HG03103 (cell line): ENCODE results near the gene DPRX.
"Not testable (repeated sequence)": the region's sequence is repeated elsewhere in the genome, so short reads cannot be mapped to it uniquely, and the experiment has no call there.

Source experiments
- ATAC-seq: cut with Tn5 transposase; IDR thresholded peaks from one replicate; pipeline ENCODE4 v1.9.1; 2021; ENCODE audit warnings: low read depth; ENCODE audit not compliant: unreplicated experiment

Gene DPRX

DNA sequence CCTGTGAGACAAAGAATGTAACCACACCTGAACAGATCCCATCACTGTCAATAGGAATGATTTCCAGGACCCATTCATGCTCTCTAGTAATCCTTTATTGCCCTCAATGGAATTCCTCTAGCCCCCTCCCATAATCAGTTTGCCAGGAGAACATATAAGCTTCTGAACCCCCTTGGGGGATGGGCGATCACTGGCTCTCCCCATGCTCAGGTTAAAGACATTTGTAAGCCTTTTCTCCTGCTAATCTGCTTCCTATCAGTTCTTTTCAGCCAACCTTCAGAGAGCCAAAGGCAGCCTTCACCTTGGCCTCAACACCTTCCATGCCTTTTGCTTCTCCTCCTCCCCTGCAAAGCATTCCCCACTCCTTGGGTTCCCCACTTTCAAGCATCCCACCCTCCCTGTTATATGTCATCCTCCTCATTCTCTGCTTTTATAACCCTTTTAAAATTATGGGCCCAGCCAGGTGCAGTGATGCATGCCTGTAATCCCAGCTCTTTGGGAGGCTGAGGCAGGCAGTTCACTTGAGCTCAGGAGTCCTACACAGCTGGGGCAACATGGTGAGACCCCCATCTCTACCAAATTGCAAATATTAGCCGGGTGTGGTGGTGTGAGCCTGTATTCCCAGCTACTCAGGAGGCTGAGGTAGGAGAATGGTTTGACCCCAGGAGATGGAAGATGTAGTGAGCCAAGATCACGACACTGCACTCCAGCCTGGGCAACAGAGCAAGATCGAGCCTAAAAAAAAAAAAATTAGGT, 12.4 kb downstream of the DPRX start:
- ATAC-seq: no peak

DNA sequence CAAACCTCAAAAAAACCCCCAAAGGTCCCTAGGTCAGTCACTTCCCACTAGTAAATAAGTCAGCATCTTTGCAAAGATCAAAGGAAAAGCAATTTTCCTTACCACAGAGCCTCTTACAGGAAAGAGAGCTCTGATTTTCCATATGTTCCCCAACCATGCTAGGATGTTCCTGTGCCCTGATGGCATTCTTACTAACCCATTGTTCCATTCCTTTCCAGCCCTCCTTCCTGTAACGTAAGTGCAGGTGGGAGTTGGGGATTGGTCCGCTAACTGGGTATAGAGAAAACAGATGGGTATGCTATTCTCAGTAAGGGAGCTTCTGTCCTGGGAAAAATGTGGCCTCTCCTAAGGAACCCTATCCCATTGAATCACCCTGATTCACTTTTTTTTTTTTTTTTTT, 14.3 kb downstream of the DPRX start:
- no peak for ATAC-seq

DNA sequence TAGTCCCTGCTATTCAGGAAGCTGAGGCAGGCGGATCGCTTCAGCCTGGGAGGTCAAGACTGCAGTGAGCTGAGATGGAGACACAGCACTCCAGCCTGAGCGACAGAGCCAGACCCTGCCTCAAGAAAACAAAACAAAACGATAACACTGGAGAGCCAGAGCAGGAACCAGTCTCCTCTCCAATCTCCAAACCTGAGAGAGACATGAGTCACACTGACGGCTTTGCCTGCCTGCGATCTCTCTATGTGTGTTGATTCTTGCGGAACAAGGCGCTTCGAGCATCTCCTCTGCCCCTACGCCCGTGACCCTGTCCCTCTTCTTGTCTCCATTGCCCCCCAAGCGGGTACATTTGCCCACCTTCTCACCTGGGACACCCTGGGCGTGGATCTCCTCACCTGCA, 15.6 kb downstream of the DPRX start:
- no peak for ATAC-seq

DNA sequence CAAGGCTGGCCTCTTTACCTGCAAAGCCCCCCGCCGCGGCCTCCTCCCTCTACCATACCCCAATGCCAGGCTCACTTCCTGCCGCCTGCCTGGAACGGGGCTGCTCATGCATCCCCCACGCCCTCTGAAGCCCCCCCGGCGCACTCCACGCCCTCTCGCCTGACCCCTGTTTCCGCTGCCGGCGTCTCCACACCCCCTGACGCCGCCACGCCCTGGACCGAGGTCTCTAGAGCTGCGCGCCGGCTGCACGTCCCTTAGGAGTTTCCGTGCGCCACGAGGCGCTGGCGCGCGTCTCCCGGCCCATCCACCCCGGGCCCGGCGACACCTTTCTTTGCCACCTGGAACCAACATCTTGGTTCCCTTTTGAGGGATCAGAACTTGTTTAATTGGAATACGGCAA, 16.0 kb downstream of the DPRX start:
- ATAC-seq: no peak

DNA sequence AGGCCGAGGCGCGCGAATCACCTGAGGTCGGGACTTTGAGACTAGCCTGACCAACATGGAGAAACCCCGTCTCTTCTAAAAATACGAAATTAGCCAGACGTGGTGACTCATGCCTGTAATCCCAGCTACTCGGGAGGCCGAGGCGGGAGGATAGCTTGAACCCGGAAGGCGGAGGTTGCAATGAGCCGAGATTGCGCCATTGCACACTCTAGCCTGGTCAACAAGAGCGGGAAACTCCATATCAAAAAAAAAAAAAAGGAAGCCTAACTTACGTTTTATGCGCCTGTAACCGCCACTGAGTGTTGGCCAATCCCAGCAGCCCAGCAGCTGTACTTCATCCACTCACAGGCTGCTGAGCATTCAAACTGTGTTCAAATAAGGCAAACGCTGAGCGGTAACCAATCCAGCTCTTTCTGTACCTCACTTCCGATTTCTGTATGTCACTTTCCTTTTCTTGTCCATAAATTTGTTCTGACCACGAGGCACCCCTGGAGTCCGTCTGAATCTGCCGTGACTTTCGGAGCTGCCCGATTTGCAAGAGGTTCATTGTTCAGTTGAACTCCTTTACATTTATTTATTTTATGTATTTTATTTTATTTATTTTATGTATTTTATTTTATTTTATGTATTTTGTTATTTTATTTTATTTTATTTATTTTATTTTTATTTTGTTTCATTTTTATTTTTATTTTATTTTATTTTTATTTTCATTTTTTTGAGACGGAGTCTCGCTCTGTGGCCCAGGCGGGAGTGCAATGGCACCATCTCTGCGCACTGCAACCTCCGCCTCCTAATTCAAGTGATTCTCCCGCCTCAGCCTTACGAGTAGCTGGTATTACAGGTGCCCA, 18.2 kb downstream of the DPRX start:
- ATAC-seq: no peak

DNA sequence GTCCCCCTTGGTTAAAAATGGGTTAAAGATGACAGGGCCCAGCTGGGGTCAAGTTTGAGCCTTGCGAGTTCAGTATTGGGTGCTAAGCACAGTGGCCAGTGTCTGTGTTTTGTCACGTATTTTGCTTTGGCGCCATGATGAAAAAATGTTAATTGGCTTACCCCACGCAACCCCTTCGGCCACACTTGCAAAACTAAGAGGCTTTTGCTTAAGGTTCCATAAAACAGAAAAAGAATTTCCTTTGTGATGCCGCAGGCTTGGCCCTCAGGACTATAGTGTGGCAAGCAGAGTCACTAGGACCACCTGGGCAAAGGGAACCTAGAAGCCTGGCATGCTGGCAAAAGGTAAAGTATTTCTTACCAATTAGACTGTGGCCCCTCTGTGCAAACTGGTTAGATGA, 20.7 kb downstream of the DPRX start:
- ATAC-seq: no peak

DNA sequence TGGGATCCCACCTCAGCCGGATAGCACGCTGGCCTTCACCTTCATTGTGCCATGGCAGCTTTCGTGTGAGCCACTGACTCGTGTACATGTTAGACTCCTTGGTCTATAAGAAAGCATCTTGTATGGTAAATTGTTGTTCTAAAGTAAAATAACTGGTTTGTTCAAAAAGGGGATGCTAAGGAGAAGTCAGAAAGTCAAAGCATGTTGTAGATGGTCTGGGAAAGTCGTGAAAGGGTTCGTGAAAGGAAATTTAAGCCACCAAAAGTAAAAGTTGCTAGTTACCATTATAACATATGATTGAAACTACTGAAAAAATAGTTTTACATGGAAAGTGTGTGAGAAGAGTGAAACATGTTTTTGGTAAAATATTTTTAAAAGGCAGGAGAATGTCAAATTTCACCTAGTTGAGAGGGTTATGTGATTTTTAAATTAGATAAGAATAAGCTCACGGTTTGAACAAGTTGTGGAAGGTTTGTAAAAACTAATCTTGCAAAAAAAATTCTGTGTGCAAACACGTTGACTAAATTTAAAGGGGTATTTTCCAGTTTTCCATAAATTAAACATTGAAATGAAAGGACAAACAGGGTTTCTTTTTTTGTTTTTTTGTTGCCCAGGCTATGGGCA, 23.4 kb downstream of the DPRX start:
- no peak for ATAC-seq

DNA sequence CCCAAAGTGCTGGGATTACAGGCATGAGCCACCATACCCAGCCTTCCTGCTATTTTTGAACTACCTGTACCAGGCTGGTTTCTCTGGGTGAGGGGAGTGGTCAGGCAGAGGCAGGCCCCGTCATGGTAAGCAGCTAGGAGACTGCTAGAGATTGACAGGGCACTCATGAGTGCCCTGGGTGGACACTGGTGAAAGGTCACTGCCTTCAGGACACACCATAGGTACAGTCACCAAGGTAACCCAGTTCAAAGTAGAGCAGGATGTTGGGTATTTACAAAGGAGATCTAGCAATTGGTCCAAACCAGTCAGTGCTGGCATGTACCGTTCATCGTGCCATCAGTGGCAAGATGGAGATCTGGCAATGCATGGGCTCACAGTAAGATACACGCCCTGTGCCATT, 25.5 kb downstream of the DPRX start:
- no peak for ATAC-seq

DNA sequence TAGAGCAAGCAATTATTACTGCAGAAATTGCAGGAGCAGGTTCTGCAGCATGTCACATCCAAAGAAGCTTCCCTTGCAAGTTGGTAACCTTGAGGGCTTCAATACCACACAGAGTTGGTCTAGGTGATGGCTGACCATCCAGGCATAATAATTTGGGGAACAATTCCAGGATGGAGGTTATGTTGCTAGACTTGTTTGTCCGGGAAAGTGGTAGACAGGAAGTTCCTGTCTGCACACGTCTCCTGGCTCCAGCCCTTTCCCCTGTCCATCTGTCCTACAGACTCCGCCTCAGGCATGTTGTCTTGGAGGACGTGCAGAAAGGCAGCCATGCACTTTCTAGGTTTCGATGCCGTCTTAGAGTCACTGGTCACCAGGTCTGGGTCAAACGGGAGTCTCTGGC, 26.0 kb downstream of the DPRX start:
- ATAC-seq: no peak

DNA sequence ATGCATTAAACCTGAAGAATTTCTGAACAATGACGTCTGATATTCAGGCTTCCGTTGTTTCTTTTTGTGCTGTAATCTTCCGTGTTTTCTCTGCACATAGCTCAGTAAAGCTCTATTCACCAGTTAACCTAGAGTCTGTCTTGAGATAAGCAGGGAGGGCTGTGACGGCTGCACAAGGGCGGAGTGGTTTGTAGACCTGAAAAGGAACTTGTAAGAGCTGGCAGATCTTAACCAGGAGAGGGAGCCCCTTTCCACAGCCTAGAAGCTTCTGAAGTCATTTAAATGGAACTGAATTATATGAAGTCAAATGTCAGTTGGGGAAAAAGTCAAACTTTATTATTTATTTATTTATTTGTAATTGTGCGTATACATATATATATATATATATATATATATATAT, 27.5 kb downstream of the DPRX start:
- ATAC-seq: no peak

DNA sequence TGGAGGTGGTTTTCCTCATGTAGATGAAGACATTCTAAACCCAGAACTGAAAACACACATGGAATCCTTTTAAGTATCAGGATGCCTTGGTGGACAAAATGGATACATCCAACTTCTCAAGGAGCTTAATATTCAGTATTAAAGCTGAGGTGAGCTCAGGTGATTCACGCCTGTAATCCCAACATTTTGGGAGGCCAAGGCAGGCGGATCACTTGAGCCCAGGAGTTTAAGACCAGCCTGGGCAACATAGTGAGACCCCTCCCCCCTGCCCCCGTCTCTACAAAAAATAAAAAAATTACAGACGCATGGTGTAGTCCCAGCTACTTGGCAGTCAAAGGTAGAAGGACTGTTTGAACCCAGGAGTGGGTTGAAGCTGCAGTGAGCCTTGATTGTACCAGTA, 28.8 kb downstream of the DPRX start:
- no peak for ATAC-seq

DNA sequence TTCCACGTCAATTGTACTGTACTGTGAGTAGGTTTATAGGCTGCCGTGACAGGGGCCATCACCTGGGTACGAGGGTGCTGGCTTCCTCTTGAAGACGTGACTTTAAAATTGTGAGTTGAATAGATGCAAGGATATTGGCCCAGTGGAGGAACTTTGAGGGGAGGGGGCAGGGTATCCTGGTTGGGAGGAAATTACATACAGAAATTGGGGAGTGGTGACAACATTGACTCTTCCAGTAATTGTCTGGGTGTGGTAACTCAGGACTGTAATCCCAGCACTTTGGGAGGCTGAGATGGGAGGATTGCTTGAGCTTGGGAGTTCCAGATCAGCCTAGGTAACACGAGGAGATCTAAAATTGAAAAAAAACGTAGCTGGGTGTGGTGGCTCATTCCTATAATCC, 30.4 kb downstream of the DPRX start:
- no peak for ATAC-seq

DNA sequence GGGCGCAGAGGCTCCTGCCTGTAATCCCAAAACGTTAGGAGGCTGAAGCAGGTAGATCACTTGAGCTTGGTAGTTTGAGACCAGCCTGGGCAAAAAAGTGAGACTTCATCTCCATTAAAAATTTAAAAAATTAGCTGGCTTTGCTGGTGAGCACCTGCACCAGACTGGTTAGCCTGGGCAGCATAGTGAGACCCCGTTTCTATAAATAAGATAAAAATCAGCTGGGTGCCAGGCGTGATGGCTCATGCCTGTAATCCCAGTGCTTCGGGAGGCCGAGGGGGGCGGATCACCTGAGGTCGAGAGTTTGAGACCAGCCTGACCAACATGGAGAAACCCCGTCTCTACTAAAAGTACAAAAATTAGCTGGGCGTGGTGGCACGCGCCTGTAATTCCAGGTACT, 32.4 kb downstream of the DPRX start:
- no peak for ATAC-seq

DNA sequence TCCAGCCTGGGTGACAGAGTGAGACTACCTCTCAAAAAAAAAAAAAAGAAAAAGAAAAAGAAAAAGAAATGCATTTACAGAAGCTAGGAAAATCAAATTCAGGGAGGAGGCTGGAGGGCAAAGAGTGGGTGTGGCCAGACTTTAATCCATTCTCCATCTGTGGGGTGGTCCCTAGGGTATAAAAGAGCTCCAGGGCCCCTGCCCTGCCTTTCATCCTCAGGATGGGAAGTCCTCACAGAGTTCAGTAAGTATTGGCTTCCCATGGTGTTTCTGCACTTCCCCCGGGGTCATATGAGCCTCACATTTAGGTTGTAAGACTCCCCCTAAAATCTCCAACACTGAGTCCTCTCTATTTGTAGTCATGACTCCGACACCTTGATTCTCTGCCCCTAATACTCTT, 33.0 kb downstream of the DPRX start:
- no peak for ATAC-seq

DNA sequence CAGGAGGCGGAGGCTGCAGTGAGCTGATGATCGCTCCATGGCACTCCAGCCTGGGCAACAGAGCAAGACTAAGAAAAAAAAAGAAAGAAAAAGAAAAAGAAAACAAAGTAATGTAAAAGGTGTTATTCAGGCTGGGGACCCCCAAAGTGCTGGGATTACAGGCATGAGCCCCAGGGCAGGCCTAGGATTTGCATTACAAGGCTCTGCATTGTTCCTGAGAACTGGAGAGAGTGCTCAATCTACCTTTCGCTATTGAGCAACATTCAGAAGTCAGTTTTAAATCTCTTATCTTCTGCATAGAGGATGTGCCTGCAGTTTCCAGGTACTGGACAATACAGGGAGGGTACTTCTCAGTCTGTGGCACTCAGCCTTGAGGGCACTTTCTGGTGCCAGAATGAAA, 34.5 kb downstream of the DPRX start:
- ATAC-seq: not testable (repeated sequence)

DNA sequence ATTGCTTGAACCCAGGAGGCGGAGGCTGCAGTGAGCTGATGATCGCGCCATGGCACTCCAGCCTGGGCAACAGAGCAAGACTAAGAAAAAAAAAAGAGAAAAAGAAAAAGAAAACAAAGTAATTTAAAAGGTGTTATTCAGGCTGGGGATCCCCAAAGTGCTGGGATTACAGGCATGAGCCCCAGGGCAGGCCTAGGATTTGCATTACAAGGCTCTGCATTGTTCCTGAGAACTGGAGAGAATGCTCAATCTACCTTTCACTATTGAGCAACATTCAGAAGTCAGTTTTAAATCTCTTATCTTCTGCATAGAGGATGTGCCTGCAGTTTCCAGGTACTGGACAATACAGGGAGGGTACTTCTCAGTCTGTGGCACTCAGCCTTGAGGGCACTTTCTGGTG, 37.0 kb downstream of the DPRX start:
- not testable (repeated sequence) for ATAC-seq

DNA sequence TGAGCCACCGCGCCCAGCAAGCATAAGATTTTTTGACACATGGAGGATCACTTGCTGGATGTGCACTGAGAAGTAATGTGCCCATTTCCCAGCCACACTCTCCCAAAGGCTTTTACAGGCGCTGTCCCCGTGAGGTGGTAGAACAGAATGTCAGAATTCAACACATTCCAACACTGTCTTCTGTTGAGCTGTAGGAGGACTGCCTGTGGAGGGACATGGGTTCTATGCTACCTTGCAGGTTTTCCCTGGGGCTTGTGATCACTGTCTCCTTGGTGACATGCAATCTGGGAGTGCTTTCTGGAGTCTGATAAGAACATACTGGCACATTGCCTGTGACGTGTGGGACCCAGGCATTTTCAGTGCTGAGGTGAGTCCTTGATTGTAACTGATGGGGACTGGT, 38.5 kb downstream of the DPRX start:
- no peak for ATAC-seq

DNA sequence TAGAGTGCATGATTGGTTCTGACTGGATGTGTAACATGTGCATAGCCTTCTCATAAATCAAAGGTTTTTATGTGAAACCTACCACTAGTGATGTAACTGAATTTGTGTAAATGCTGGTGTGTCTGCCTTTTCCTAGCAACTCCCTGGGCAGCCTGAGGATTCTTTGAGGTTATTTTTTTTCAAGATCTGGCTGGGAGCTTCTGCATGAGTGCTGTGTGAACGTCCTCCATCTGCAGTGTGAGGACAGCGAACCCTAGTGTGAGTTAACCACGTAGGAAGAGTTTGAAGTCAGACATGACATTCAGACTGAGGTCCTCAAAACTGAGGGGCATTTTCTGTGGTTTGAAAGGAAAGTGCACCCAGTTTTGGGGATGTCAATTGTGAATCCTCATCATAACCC, 39.9 kb downstream of the DPRX start:
- ATAC-seq: no peak
